ENCODE results near the gene NFE2L3. TPM values are rescaled to one million over a fixed set of nuclear protein-coding genes. Genes with fewer than 3 reads are reported as not detected.

The NFE2L3 gene
- total and polyA plus RNA-seq, 9 of the 15 experiments (the other 6 are each of a cell fraction or from before 2014, with no cell fraction given): 2.9 to 16.9 (median 12.4) TPM

DNA sequence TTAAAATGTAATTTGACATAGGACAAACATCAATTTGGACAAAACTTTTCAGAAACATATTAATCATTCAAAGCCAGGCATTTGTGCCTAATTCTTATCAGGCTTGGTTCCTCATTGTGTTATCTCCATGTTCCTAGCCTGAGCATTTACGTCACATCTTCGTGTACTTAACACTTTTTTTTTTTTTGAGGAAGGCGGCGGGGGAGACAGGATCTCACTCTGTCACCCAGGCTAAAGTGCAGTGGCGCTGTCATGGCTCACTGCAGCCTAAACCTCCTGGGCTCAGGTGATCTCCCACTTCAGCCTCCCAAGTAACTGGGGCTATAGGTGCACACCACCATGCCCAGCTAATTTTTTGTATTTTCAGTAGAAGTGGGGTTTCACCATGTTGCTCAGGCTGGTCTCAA is 28.8 kb downstream of the NFE2L3 start (continued):
- TF ChIP-seq RBM17 (IDR thresholded peaks at IDR 0.05; ENCODE audit: borderline replicate concordance, low read depth, low read length) (no peak), ZBTB43 (CRISPR knock-in tag; IDR thresholded peaks at IDR 0.05) (no peak), ZNF696 (CRISPR knock-in tag; conservative IDR thresholded peaks at IDR 0.05) (no peak), NCOR1 (IDR thresholded peaks at IDR 0.05) (peak; percentile 71), RBM15 (IDR thresholded peaks at IDR 0.05; ENCODE audit: insufficient read depth, low read length) (no peak), SMAD2 (IDR thresholded peaks at IDR 0.05; ENCODE audit: low read depth, low read length) (no peak)
- TF ChIP-seq, protein P1, sequence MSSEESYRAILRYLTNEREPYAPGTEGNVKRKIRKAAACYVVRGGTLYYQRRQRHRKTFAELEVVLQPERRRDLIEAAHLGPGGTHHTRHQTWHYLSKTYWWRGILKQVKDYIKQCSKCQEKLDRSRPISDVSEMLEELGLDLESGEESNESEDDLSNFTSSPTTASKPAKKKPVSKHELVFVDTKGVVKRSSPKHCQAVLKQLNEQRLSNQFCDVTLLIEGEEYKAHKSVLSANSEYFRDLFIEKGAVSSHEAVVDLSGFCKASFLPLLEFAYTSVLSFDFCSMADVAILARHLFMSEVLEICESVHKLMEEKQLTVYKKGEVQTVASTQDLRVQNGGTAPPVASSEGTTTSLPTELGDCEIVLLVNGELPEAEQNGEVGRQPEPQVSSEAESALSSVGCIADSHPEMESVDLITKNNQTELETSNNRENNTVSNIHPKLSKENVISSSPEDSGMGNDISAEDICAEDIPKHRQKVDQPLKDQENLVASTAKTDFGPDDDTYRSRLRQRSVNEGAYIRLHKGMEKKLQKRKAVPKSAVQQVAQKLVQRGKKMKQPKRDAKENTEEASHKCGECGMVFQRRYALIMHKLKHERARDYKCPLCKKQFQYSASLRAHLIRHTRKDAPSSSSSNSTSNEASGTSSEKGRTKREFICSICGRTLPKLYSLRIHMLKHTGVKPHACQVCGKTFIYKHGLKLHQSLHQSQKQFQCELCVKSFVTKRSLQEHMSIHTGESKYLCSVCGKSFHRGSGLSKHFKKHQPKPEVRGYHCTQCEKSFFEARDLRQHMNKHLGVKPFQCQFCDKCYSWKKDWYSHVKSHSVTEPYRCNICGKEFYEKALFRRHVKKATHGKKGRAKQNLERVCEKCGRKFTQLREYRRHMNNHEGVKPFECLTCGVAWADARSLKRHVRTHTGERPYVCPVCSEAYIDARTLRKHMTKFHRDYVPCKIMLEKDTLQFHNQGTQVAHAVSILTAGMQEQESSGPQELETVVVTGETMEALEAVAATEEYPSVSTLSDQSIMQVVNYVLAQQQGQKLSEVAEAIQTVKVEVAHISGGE (CRISPR knock-in tag; IDR thresholded peaks at IDR 0.05): peak in 1 of 3 experiments; percentile 61; a peak in 2 of 6 replicates
- TF ChIP-seq, protein P2, sequence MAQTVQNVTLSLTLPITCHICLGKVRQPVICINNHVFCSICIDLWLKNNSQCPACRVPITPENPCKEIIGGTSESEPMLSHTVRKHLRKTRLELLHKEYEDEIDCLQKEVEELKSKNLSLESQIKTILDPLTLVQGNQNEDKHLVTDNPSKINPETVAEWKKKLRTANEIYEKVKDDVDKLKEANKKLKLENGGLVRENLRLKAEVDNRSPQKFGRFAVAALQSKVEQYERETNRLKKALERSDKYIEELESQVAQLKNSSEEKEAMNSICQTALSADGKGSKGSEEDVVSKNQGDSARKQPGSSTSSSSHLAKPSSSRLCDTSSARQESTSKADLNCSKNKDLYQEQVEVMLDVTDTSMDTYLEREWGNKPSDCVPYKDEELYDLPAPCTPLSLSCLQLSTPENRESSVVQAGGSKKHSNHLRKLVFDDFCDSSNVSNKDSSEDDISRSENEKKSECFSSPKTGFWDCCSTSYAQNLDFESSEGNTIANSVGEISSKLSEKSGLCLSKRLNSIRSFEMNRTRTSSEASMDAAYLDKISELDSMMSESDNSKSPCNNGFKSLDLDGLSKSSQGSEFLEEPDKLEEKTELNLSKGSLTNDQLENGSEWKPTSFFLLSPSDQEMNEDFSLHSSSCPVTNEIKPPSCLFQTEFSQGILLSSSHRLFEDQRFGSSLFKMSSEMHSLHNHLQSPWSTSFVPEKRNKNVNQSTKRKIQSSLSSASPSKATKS (CRISPR knock-in tag; IDR thresholded peaks at IDR 0.05): no peak
